HEK293 (cell line): ENCODE measurements around the gene TNXB.

ENCODE experiments used
- CTCF ChIA-PET: fragments of 350-600 bp; formaldehyde crosslinking; extraction: SDS; loops from one replicate; lab custom pipeline; 2021; ENCODE audit warnings: antibody characterized with exemption; lab: Yijun Ruan, JAX
- POLR2A ChIA-PET: fragments of 300-600 bp; formaldehyde crosslinking; extraction: SDS; loops from one replicate; lab custom pipeline; 2020; ENCODE audit warnings: antibody characterized with exemption, inconsistent platforms; lab: Yijun Ruan, JAX
- H3K27ac ChIP-seq: fragments of 200-500 bp; sonication (Bioruptor generic); 2 replicates; pipeline ENCODE4 v1.5.1; 2014; ENCODE audit warnings: low read depth, low read length, control low read depth, inconsistent platforms; ENCODE audit errors: extremely low read depth
- H3K36me3 ChIP-seq, 2 experiments: fragments of 200-500 bp in 1 of 2; sonication (Bioruptor generic) in 1 of 2; 1 replicate in 1 of 2; 2 replicates in 1 of 2; pipeline ENCODE4 v1.5.1; 2014 to 2017; ENCODE audit warnings: inconsistent platforms in 2 of 2, low read length in 2 of 2; ENCODE audit not compliant: control insufficient read depth in 2 of 2, insufficient read depth in 1 of 2
- H3K4me1 ChIP-seq: fragments of 200-500 bp; sonication (Bioruptor generic); 2 replicates; pipeline ENCODE4 v1.5.1; 2014; ENCODE audit warnings: mild to moderate bottlenecking, low read length, inconsistent platforms; ENCODE audit not compliant: control insufficient read depth, insufficient read depth
- H3K4me3 ChIP-seq: 2 replicates; pipeline ENCODE4 v1.5.1; 2011; ENCODE audit warnings: low read depth, mild to moderate bottlenecking, control low read depth, low read length, moderate library complexity
- H3K9me3 ChIP-seq: fragments of 200-500 bp; sonication (Bioruptor generic); 2 replicates; pipeline ENCODE4 v1.5.1; 2014; ENCODE audit warnings: low read depth, low read length, inconsistent platforms; ENCODE audit not compliant: control insufficient read depth, insufficient read depth
- KLF7 ChIP-seq: fragments of 450-650 bp; formaldehyde crosslinking; IDR thresholded peaks from 2 replicates; pipeline ENCODE4 v1.5.1; 2016; ENCODE audit warnings: missing biosample characterization, missing genetic modification characterization, borderline replicate concordance
- SALL2 ChIP-seq: fragments of 450-650 bp; formaldehyde crosslinking; IDR thresholded peaks from 2 replicates; pipeline ENCODE4 v1.5.0; 2017; ENCODE audit warnings: missing biosample characterization, mild to moderate bottlenecking, missing genetic modification characterization, borderline replicate concordance
- SP2 ChIP-seq: fragments of 450-650 bp; formaldehyde crosslinking; IDR thresholded peaks from 2 replicates; pipeline ENCODE4 v1.5.1; 2016; ENCODE audit warnings: missing biosample characterization, missing genetic modification characterization
- YY1 ChIP-seq: fragments of 450-650 bp; formaldehyde crosslinking; IDR thresholded peaks from 2 replicates; pipeline ENCODE4 v1.5.1; 2018; ENCODE audit warnings: missing biosample characterization, missing genetic modification characterization
- YY2 ChIP-seq: fragments of 450-650 bp; formaldehyde crosslinking; IDR thresholded peaks from 2 replicates; pipeline ENCODE4 v1.5.1; 2016; ENCODE audit warnings: missing biosample characterization, missing genetic modification characterization
- ZBTB10 ChIP-seq: fragments of 450-650 bp; formaldehyde crosslinking; IDR thresholded peaks from 2 replicates; pipeline ENCODE4 v1.5.1; 2016; ENCODE audit warnings: missing biosample characterization, missing genetic modification characterization
- ZNF121 ChIP-seq: fragments of 450-650 bp; formaldehyde crosslinking; IDR thresholded peaks from 2 replicates; pipeline ENCODE4 v1.5.1; 2016; ENCODE audit warnings: missing biosample characterization, missing genetic modification characterization
- ZNF157 ChIP-seq: fragments of 450-650 bp; formaldehyde crosslinking; IDR thresholded peaks from 2 replicates; pipeline ENCODE4 v1.5.1; 2016; ENCODE audit warnings: missing biosample characterization, missing genetic modification characterization
- ZNF221 ChIP-seq: fragments of 450-650 bp; formaldehyde crosslinking; IDR thresholded peaks from 2 replicates; pipeline ENCODE4 v1.5.1; 2017; ENCODE audit warnings: missing biosample characterization, missing genetic modification characterization, borderline replicate concordance
- ZNF404 ChIP-seq: fragments of 450-650 bp; formaldehyde crosslinking; IDR thresholded peaks from 2 replicates; pipeline ENCODE4 v1.5.1; 2017; ENCODE audit warnings: missing biosample characterization, missing genetic modification characterization
- ZNF449 ChIP-seq: fragments of 450-650 bp; formaldehyde crosslinking; IDR thresholded peaks from 2 replicates; pipeline ENCODE4 v1.5.1; 2017; ENCODE audit warnings: missing biosample characterization, mild to moderate bottlenecking, missing genetic modification characterization, moderate library complexity
- ZNF521 ChIP-seq: fragments of 450-650 bp; formaldehyde crosslinking; IDR thresholded peaks from 2 replicates; pipeline ENCODE4 v1.5.1; 2017; ENCODE audit warnings: missing biosample characterization, mild to moderate bottlenecking, missing genetic modification characterization
- ZNF561 ChIP-seq: fragments of 450-650 bp; IDR thresholded peaks from 2 replicates; pipeline ENCODE4 v1.5.1; 2018; ENCODE audit warnings: missing biosample characterization, missing genetic modification characterization, borderline replicate concordance
- ZNF624 ChIP-seq: fragments of 450-650 bp; formaldehyde crosslinking; IDR thresholded peaks from 2 replicates; pipeline ENCODE4 v1.5.1; 2017; ENCODE audit warnings: missing biosample characterization, missing genetic modification characterization
- ZNF677 ChIP-seq: fragments of 450-650 bp; IDR thresholded peaks from 2 replicates; pipeline ENCODE4 v1.5.0; 2018; ENCODE audit warnings: missing biosample characterization, mild to moderate bottlenecking, missing genetic modification characterization, moderate library complexity
- ZNF701 ChIP-seq: fragments of 450-650 bp; formaldehyde crosslinking; IDR thresholded peaks from 2 replicates; pipeline ENCODE4 v1.5.1; 2016; ENCODE audit warnings: missing biosample characterization, missing genetic modification characterization
- ZNF830 ChIP-seq: fragments of 450-650 bp; IDR thresholded peaks from 2 replicates; pipeline ENCODE4 v1.5.0; 2018; ENCODE audit warnings: missing biosample characterization, missing genetic modification characterization, low read depth, mild to moderate bottlenecking, moderate library complexity
- TF ChIP-seq, protein P1 (sequence below): fragments of 450-650 bp; formaldehyde crosslinking; IDR thresholded peaks from 2 replicates; pipeline ENCODE4 v1.5.1; 2017; ENCODE audit warnings: missing biosample characterization, missing genetic modification characterization
- TF ChIP-seq, protein P2 (sequence below): fragments of 450-650 bp; formaldehyde crosslinking; IDR thresholded peaks from 2 replicates; pipeline ENCODE4 v1.5.1; 2016; ENCODE audit warnings: missing biosample characterization, missing genetic modification characterization
- TF ChIP-seq, protein P3 (sequence below): fragments of 450-650 bp; formaldehyde crosslinking; IDR thresholded peaks from 2 replicates; pipeline ENCODE4; 2016; ENCODE audit warnings: missing biosample characterization, missing genetic modification characterization
- TF ChIP-seq, protein P4 (sequence below): fragments of 450-650 bp; formaldehyde crosslinking; IDR thresholded peaks from 2 replicates; pipeline ENCODE4 v1.5.1; 2016; ENCODE audit warnings: missing biosample characterization, missing genetic modification characterization

Gene TNXB

GRCh38 chr6:32132110-32132509, 23.0 kb upstream of the TNXB start (continued):
- TF ChIP-seq ZNF449: no peak
- TF ChIP-seq, all 188 proteins: peak for 0

GRCh38 chr6:32131439-32131948, 22.4 kb upstream of the TNXB start:
- Histone ChIP-seq H3K27ac (no peak overlapping the region), H3K9me3 (no peaks in the 10 kb centered on the region)
- TF ChIP-seq, protein P1, sequence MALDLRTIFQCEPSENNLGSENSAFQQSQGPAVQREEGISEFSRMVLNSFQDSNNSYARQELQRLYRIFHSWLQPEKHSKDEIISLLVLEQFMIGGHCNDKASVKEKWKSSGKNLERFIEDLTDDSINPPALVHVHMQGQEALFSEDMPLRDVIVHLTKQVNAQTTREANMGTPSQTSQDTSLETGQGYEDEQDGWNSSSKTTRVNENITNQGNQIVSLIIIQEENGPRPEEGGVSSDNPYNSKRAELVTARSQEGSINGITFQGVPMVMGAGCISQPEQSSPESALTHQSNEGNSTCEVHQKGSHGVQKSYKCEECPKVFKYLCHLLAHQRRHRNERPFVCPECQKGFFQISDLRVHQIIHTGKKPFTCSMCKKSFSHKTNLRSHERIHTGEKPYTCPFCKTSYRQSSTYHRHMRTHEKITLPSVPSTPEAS (tag by site-specific recombination): no peak
- TF ChIP-seq KLF7 (tag by site-specific recombination) (no peak), YY1 (tag by site-specific recombination) (no peak), ZNF221 (tag by site-specific recombination) (no peak), ZNF404 (tag by site-specific recombination) (no peak), YY2 (tag by site-specific recombination) (no peak), ZNF121 (tag by site-specific recombination) (no peak), ZNF157 (tag by site-specific recombination) (no peak), SALL2 (no peak), ZNF830 (tag by site-specific recombination) (no peak), ZNF521 (tag by site-specific recombination) (no peak), ZNF624 (tag by site-specific recombination) (no peak), ZNF677 (tag by site-specific recombination) (no peak), ZBTB10 (tag by site-specific recombination) (no peak), ZNF561 (tag by site-specific recombination) (no peak), SP2 (no peak), ZNF701 (tag by site-specific recombination) (no peak)
- TF ChIP-seq, protein P2, sequence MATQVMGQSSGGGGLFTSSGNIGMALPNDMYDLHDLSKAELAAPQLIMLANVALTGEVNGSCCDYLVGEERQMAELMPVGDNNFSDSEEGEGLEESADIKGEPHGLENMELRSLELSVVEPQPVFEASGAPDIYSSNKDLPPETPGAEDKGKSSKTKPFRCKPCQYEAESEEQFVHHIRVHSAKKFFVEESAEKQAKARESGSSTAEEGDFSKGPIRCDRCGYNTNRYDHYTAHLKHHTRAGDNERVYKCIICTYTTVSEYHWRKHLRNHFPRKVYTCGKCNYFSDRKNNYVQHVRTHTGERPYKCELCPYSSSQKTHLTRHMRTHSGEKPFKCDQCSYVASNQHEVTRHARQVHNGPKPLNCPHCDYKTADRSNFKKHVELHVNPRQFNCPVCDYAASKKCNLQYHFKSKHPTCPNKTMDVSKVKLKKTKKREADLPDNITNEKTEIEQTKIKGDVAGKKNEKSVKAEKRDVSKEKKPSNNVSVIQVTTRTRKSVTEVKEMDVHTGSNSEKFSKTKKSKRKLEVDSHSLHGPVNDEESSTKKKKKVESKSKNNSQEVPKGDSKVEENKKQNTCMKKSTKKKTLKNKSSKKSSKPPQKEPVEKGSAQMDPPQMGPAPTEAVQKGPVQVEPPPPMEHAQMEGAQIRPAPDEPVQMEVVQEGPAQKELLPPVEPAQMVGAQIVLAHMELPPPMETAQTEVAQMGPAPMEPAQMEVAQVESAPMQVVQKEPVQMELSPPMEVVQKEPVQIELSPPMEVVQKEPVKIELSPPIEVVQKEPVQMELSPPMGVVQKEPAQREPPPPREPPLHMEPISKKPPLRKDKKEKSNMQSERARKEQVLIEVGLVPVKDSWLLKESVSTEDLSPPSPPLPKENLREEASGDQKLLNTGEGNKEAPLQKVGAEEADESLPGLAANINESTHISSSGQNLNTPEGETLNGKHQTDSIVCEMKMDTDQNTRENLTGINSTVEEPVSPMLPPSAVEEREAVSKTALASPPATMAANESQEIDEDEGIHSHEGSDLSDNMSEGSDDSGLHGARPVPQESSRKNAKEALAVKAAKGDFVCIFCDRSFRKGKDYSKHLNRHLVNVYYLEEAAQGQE (tag by site-specific recombination): no peak
- TF ChIP-seq, protein P3, sequence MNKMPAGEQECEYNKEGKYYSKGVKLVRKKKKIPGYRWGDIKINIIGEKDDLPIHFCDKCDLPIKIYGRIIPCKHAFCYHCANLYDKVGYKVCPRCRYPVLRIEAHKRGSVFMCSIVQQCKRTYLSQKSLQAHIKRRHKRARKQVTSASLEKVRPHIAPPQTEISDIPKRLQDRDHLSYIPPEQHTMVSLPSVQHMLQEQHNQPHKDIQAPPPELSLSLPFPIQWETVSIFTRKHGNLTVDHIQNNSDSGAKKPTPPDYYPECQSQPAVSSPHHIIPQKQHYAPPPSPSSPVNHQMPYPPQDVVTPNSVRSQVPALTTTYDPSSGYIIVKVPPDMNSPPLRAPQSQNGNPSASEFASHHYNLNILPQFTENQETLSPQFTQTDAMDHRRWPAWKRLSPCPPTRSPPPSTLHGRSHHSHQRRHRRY (tag by site-specific recombination): no peak
- TF ChIP-seq, protein P4, sequence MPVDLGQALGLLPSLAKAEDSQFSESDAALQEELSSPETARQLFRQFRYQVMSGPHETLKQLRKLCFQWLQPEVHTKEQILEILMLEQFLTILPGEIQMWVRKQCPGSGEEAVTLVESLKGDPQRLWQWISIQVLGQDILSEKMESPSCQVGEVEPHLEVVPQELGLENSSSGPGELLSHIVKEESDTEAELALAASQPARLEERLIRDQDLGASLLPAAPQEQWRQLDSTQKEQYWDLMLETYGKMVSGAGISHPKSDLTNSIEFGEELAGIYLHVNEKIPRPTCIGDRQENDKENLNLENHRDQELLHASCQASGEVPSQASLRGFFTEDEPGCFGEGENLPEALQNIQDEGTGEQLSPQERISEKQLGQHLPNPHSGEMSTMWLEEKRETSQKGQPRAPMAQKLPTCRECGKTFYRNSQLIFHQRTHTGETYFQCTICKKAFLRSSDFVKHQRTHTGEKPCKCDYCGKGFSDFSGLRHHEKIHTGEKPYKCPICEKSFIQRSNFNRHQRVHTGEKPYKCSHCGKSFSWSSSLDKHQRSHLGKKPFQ (tag by site-specific recombination): no peak
- TF ChIP-seq, all 188 proteins: peak for 0
- no peak overlapping the region for H3K4me3 ChIP-seq
- CTCF ChIA-PET: interaction anchor here (5.6 kb wide), 1 partner anchor 13 kb away, joined by 65 read pairs; no protein-coding TSS in a partner anchor
- POLR2A ChIA-PET: interaction anchor here (2.8 to 4.2 kb wide), 3 partner anchors 14 to 45 kb away, joined by 26 to 38 read pairs (median 38); partner anchors contain the start of genes AGPAT1 and PRRT1
- H3K36me3 ChIP-seq: peaks cover 1 to 3% of the 10 kb centered on the region in 2 experiments; a peak in 2 of 3 replicates
- peaks cover 13% of the 10 kb centered on the region for H3K4me1 ChIP-seq
